Neural cell (in vitro differentiated cells): ENCODE measurements around the gene CPE.

Source experiments
- EP300 ChIP-seq: fragments of 450-650 bp; conservative IDR thresholded peaks from 2 replicates; pipeline ENCODE4 v1.6.1; 2014; ENCODE audit warnings: antibody characterized with exemption, mild to moderate bottlenecking, moderate library complexity; ENCODE audit not compliant: poor library complexity, severe bottlenecking
- EZH2 ChIP-seq: fragments of 200-600, 300-800 bp; shearing (Covaris generic), sonication (generic); IDR thresholded peaks from 2 replicates; pipeline ENCODE4 v1.6.1; 2014; ENCODE audit warnings: antibody characterized with exemption, low read length, borderline replicate concordance, mild to moderate bottlenecking; ENCODE audit not compliant: insufficient read depth, poor library complexity, severe bottlenecking
- POLR2AphosphoS5 ChIP-seq: IDR thresholded peaks from 2 replicates; pipeline ENCODE4 v1.6.1; 2012
- TAF1 ChIP-seq: IDR thresholded peaks from 2 replicates; pipeline ENCODE4 v1.6.1; 2012; ENCODE audit warnings: low read depth
- TF ChIP-seq, protein P1 (sequence below): IDR thresholded peaks from 2 replicates; pipeline ENCODE4 v1.6.1; 2012; ENCODE audit warnings: borderline replicate concordance
- TF ChIP-seq, protein P2 (sequence below): fragments of 450-650 bp; IDR thresholded peaks from 2 replicates; pipeline ENCODE4 v1.5.1; 2014; ENCODE audit warnings: antibody characterized with exemption, mild to moderate bottlenecking, moderate library complexity; ENCODE audit not compliant: poor library complexity, severe bottlenecking

DNA sequence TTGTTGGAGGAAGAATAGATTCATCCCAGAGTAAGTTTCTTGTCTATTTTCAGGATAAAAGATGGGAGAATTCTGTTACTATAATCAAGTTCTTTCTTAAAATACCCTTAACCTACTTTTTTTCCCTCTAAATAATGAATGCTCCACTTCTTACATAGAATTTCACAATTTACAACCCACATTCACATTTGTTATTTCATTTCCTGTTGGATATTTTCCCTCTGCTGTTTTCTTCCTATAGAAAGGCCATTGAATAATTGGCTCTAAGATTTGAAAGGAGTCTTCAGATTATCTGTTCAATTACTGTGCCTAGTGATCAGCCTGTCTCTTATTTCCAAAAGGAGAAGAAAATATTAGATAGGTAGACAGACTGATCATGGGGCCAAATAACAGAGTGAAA lies 79.7 kb downstream of the CPE start:
- TF ChIP-seq, protein P1, sequence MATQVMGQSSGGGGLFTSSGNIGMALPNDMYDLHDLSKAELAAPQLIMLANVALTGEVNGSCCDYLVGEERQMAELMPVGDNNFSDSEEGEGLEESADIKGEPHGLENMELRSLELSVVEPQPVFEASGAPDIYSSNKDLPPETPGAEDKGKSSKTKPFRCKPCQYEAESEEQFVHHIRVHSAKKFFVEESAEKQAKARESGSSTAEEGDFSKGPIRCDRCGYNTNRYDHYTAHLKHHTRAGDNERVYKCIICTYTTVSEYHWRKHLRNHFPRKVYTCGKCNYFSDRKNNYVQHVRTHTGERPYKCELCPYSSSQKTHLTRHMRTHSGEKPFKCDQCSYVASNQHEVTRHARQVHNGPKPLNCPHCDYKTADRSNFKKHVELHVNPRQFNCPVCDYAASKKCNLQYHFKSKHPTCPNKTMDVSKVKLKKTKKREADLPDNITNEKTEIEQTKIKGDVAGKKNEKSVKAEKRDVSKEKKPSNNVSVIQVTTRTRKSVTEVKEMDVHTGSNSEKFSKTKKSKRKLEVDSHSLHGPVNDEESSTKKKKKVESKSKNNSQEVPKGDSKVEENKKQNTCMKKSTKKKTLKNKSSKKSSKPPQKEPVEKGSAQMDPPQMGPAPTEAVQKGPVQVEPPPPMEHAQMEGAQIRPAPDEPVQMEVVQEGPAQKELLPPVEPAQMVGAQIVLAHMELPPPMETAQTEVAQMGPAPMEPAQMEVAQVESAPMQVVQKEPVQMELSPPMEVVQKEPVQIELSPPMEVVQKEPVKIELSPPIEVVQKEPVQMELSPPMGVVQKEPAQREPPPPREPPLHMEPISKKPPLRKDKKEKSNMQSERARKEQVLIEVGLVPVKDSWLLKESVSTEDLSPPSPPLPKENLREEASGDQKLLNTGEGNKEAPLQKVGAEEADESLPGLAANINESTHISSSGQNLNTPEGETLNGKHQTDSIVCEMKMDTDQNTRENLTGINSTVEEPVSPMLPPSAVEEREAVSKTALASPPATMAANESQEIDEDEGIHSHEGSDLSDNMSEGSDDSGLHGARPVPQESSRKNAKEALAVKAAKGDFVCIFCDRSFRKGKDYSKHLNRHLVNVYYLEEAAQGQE: no peak
- TF ChIP-seq, protein P2, sequence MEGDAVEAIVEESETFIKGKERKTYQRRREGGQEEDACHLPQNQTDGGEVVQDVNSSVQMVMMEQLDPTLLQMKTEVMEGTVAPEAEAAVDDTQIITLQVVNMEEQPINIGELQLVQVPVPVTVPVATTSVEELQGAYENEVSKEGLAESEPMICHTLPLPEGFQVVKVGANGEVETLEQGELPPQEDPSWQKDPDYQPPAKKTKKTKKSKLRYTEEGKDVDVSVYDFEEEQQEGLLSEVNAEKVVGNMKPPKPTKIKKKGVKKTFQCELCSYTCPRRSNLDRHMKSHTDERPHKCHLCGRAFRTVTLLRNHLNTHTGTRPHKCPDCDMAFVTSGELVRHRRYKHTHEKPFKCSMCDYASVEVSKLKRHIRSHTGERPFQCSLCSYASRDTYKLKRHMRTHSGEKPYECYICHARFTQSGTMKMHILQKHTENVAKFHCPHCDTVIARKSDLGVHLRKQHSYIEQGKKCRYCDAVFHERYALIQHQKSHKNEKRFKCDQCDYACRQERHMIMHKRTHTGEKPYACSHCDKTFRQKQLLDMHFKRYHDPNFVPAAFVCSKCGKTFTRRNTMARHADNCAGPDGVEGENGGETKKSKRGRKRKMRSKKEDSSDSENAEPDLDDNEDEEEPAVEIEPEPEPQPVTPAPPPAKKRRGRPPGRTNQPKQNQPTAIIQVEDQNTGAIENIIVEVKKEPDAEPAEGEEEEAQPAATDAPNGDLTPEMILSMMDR: no peak
- no peak for TF ChIP-seq EZH2
- TF ChIP-seq TAF1: no peak
- no peak for TF ChIP-seq POLR2AphosphoS5
- no peak for TF ChIP-seq EP300
